CD4-positive, alpha-beta T cell treated with Interleukin-17A for 4 hours (primary cell): ENCODE measurements around the gene GAMT.
A peak's percentile ranks its signal among the peaks of the same experiment; 100 is the strongest.

Source experiments
- DNase-seq: peaks from one replicate; pipeline ENCODE4 v3.0.0-alpha.2; 2020; ENCODE audit warnings: mixed read lengths

GAMT gene

DNA sequence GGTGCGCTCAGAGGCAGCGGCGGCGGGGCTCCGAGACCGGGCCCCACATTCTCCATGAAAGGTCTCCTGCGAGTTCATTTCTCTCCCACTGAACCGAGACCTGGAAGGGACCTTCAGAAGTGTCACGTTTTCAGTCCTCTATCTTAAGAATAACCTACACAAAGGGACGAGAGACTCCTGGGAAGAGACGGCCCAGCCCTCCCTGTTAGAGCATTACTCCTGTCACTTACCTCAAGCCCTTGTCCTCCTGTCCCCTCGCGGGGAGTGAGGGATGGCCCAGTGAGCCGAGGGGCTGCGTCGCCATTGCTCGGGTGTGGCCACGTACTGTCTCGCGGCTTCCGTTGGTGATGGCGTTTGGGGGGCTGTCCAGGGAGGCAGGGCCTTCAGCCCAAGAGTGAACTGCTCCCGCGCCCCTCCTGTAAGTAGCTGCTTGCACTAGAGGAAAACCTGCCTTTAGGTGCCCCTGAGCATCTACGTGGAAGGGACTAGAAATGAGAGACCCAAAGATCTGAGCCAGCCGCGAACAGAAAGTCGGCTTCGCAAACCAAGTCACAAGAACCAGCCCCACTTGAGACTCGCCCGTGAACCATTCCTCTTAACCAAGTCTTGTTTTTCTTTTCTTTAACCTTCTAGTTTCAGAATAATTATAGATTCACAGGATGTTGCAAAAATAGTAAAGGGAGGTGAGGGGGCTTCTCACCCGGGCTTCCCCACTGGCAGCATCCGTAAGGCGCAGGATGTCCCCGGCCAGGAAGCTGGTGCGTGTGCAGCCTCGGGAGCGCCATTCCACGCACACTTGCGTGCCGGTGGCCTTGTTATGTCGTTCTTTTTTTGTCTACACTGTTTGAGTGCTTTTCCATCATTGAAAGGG, 38.7 kb downstream of the GAMT start:
- no peak for DNase-seq

DNA sequence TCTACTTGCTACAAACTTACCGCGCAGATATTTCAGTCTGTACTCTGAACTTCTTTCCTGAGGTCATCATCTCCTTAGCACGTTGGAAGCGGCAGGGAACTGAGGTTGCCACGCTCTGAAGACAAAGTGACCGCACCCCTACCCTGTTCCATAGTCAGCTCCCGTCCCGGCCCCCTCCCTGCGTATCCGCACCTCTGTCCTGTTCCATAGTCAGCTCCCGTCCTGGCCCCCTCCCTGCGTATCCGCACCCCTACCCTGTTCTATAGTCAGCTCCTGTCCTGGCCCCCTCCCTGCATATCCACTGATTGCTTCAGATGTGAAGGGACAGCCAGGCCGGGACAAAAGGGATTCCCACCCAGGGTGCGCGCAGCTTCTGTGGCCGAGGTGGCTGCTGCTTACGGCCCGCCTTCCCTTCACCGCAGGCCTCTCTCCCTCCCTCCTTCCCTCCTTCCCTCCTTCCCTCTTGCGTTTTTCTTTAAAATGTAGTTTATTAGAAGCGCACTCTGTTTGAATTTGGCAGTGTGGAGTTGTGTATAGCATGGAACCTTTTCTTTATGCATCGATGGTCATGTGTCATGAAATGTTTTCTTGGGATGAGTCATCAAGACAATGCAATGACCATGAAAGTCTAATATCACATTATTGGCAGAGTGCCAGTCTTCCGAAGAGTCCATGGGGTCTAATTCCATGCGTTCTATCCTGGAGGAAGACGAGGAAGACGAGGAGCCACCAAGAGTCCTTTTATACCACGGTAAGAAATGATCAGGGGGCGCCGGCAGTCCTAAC, 39.5 kb downstream of the GAMT start:
- DNase-seq: no peak

DNA sequence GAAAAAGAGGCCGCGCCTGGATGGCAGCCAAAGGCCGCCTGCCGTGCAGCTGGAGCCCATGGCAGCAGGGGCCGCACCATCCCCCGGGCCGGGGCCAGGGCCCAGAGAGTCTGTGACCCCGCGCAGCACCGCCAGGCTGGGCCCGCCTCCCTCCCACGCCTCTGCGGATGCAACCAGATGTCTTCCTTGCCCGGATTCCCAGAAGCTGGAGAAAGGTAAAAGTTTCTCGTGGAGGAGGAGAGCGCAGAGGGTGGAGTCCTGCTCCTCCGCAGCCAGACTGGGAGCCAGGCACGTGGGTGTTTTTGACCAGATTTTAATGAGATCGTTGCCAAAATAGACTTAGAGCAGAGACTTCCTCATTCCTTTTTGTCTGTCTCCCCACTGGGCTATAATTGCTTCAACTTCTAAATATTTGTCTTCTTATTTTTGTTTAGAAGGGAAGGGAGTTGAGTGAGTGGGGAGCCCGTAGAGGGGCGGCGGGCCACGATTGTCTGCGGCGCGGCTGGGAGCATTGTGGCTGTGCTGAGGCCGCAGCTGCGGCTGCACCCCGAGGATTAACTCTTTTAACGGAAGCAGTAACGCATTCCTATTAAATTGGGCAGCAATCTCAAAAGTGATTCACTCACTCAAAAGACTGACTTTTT, 40.4 kb downstream of the GAMT start:
- no peak for DNase-seq

DNA sequence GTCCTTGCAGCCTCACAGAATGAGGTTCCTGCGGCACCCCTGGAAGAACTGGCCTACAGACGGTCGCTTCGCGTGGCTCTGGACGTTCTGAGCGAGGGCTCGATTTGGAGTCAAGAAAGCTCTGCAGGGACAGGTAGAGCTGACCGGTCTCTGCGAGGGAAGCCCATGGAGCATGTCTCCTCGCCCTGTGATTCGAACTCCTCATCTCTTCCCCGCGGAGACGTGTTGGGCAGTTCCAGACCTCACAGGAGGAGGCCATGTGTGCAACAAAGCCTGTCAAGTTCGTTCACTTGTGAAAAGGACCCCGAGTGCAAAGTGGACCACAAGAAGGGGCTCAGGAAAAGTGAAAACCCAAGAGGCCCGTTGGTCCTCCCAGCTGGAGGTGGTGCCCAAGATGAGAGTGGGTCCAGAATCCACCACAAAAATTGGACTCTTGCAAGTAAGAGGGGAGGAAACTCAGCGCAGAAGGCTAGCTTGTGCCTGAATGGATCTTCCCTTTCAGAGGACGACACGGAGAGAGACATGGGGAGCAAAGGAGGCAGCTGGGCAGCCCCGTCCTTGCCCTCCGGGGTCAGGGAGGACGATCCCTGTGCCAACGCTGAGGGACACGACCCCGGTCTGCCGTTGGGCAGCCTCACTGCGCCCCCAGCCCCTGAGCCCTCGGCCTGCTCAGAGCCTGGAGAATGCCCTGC, 41.1 kb downstream of the GAMT start:
- no peak for DNase-seq

DNA sequence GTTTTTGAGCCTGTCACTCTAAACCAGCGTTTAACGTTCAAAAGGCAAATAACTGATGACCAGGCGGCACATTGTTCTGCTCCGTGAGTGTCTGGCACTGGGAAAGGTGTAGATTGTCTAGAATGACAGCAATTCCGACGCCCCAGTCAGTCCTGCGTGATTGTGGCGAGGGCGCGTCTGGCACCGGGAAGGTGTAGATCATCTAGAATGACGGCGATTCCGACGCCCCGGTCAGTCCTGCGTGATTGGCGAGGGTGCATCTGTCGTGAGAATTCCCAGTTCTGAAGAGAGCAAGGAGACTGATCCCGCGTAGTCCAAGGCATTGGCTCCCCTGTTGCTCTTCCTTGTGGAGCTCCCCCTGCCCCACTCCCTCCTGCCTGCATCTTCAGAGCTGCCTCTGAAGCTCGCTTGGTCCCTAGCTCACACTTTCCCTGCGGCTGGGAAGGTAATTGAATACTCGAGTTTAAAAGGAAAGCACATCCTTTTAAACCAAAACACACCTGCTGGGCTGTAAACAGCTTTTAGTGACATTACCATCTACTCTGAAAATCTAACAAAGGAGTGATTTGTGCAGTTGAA, 43.7 kb downstream of the GAMT start:
- DNase-seq: no peak

DNA sequence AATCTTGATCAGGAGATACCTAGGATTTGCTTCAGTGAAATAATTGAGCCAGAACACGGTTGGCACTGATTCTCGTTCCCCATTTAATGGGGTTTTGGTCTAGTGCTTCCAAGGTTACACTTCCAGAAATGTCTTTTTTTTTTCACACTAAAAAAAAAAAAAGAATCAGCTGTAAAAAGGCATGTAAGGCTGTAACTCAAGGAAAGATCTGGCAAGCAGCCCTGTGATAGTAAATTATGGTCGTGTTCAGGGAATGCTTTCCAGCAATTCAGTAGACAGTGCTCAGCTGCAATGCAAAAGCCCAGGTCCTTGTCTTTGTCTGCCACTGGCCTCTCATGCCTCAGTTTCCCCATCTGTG, 44.9 kb downstream of the GAMT start:
- no peak for DNase-seq

DNA sequence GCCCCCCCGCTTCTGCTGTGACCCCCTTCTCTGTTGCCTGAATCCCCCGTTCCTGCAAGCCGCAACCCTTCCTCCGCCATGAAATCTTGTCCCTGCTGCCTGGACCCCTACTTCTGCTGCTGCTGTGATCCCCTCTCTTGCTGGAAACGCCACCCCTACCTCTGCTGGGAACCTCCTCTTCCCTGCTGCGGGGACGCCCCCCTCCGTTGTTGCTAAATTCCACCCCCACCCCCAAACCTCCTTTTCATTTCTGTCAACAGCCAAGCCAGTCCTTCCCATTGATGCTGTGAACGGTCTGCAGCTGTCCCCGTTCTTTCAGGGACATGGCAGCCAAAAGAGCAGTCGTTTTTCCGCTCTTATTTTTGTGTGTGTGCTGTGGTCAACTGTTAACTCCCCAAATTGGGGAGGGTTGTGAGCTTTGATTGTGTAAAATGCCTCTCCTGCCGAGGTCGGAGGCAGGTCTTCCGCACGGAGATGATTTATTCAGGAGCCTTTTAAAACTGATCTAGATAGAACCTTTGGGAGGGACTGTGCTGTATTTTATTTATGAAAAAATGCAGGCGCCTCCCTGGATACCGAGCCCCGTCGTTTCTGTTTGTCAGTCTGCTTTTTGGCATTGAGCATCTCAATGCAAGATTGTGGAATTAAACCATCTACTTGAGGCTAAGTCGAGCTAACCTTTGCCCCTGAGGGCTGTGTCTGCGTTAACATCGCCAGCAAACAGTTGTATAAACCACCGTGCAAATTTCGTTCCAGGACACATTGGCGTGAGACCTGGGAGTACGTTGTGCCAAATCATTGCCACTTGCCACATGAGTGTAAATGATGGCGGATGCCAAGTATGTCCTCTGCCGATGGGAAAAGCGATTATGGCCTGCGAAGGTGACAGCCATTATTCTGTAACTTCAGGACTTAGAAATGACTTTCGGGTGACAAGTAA, 45.5 kb downstream of the GAMT start:
- peak; percentile 28 for DNase-seq

DNA sequence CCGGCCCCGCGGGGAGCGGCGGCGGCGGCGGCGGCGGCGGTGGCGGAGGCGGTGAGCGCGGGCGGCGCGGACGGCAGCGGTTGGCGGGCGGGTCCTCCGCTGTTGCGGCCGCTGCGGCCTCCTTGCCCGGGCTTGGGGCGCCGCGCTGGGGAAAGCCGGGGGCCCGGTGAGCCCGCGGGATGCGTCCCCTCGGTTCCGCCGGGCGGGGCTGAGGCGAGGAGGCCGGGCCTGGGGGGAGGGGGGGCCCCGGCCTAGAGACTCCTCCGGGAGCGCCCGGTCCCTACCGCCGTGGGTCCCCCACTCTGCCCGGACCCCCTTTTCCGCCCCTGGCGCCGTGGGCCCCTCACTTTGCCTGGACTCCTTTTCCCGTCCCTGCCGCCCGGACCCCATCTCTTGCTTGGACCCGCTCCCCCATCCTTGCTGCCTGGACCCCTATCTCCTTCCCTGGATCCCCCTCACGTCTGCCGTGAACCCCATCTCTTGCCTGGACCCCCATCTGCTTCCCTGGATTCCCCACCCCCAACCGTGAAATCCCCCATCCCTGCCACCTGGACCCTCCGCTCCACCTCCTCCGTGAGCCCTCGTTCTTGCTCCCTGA, 46.3 kb downstream of the GAMT start:
- no peak for DNase-seq

DNA sequence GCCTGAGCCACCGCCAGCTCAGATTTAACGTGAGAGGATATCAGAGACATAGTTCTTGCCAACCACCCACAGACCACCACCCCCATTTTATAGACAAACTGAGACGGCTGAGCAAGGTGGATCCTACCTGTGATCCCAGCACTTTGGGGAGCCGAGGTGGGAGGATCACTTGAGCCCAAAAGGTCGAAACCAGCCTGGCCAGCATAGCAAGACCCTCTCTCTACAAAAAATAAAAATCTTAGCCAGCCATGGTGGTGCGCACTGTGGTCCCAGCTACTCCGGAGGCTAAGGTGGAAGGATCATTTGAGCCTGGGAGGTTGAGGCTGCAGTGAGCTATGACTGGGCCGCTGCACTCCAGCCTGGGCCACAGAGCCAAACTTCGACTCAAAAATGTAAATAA, 48.2 kb downstream of the GAMT start:
- no peak for DNase-seq

DNA sequence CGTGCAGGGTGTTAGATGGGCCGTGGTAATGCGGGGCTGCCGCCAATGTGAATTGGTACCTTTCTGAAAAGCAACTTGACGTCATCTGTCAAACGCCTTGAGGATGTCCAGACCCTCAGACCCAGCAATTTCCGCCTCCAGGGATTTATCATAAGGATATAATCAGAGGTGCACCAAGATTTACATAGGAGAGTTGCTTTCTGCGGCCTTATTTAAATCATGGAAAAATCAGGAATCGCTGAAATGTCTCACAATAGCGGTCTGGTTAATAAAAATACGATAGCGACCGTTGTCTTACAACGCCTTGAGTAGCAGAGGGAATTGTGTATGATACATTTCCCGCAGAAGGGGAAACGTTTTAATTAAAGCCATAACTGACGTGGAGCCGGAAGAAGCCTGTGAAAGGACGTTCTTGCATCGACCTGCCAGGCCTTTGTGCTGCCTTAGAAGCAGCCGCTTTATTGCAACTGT, 49.9 kb downstream of the GAMT start:
- DNase-seq: no peak

DNA sequence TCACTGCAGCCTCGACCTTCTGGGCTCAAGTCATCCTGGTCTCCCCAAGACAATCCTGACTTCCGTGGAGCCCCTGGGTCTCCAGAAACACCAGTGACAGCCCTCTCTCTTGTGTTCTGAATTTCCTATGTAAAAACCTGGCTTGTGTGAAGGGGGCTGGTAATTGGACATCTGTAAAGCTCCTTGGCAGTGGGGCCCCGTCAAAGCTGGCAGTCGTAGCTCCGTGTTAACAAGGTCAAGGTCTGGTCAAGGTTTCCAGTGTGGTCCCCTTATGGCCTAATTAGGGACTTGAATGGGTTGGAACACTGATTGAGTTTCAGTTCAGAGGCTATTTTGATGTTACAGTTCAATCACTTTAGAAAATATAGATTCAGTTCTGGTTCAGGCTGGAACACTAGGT, 50.5 kb downstream of the GAMT start:
- no peak for DNase-seq

DNA sequence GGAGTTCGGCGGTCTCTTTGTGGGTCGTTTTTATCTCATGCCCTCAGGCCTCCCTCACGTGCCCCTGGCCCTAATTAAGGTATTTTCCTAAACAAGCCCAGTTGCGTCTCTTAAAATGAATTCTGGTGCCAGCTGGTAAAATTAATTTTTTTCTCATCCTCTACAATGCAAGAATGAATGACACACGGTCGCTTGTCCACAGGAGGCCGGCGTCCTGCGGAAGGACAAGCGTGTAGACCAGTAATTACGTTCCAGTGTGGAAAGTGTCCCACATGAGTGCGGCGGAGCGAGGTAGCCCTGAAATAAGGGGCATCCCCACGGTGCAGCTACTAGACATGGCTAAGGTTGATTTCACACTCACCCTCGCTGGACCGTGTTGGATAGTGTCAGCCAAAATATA, 52.1 kb downstream of the GAMT start:
- DNase-seq: no peak
